IPS-15b (cell line): Measurements from ENCODE around the gene LRRC72.
"Not testable (repeated sequence)": the region's sequence is repeated elsewhere in the genome, so short reads cannot be mapped to it uniquely, and the experiment has no call there.

ENCODE experiments used
- H3K27me3 ChIP-seq: one replicate; pipeline ENCODE4 v1.6.1; 2013; ENCODE audit warnings: low read length; ENCODE audit not compliant: control insufficient read depth, insufficient read depth
- H3K36me3 ChIP-seq: one replicate; pipeline ENCODE4 v1.6.1; 2013; ENCODE audit warnings: low read length; ENCODE audit not compliant: control insufficient read depth, insufficient read depth
- H3K4me1 ChIP-seq: one replicate; pipeline ENCODE4 v1.6.1; 2013; ENCODE audit warnings: mild to moderate bottlenecking, low read length; ENCODE audit not compliant: control insufficient read depth, insufficient read depth
- H3K4me3 ChIP-seq: one replicate; pipeline ENCODE4 v1.5.1; 2013; ENCODE audit warnings: low read depth, low read length
- H3K9ac ChIP-seq: one replicate; pipeline ENCODE4 v1.6.1; 2013; ENCODE audit warnings: low read depth, mild to moderate bottlenecking, low read length
- H3K9me3 ChIP-seq: one replicate; pipeline ENCODE4 v1.6.1; 2013; ENCODE audit warnings: mild to moderate bottlenecking, low read length; ENCODE audit not compliant: control insufficient read depth, insufficient read depth

Gene LRRC72

GRCh38 chr7:16586081-16586874, 59.7 kb downstream of the LRRC72 start:
- Histone ChIP-seq H3K36me3 (no peaks in the 10 kb centered on the region), H3K27me3 (no peaks in the 10 kb centered on the region), H3K9ac (no peak overlapping the region), H3K4me1 (no peaks in the 10 kb centered on the region), H3K4me3 (no peak overlapping the region), H3K9me3 (no peaks in the 10 kb centered on the region)

GRCh38 chr7:16587129-16587528, 60.5 kb downstream of the LRRC72 start:
- H3K27me3 ChIP-seq = no peaks in the 10 kb centered on the region
- no peaks in the 10 kb centered on the region for H3K36me3 ChIP-seq
- H3K4me3 ChIP-seq = no peak overlapping the region
- H3K9me3 ChIP-seq = no peaks in the 10 kb centered on the region
- no peak overlapping the region for H3K9ac ChIP-seq
- no peaks in the 10 kb centered on the region for H3K4me1 ChIP-seq

- Histone ChIP-seq H3K36me3 (no peaks in the 10 kb centered on the region), H3K27me3 (no peaks in the 10 kb centered on the region), H3K9me3 (no peaks in the 10 kb centered on the region), H3K4me3 (no peak overlapping the region), H3K4me1 (no peaks in the 10 kb centered on the region), H3K9ac (no peak overlapping the region)
Measured at GRCh38 chr7:16587790-16588189, 61.2 kb downstream of the LRRC72 start.

- no peak overlapping the region for H3K4me3 ChIP-seq
- no peaks in the 10 kb centered on the region for H3K27me3 ChIP-seq
- no peaks in the 10 kb centered on the region for H3K4me1 ChIP-seq
- H3K9ac ChIP-seq = no peak overlapping the region
- H3K9me3 ChIP-seq = no peaks in the 10 kb centered on the region
- no peaks in the 10 kb centered on the region for H3K36me3 ChIP-seq
Measured at GRCh38 chr7:16589881-16590280, 63.3 kb downstream of the LRRC72 start.

GRCh38 chr7:16590424-16590823, 63.8 kb downstream of the LRRC72 start:
- Histone ChIP-seq H3K36me3 (no peaks in the 10 kb centered on the region), H3K4me1 (no peaks in the 10 kb centered on the region), H3K4me3 (no peak overlapping the region)

GRCh38 chr7:16592395-16592794, 65.8 kb downstream of the LRRC72 start:
- H3K9me3 ChIP-seq = no peaks in the 10 kb centered on the region
- H3K36me3 ChIP-seq = no peaks in the 10 kb centered on the region
- H3K9ac ChIP-seq = no peak overlapping the region
- no peaks in the 10 kb centered on the region for H3K27me3 ChIP-seq
- H3K4me1 ChIP-seq = no peaks in the 10 kb centered on the region
- no peak overlapping the region for H3K4me3 ChIP-seq

More at GRCh38 chr7:16590424-16590823, 63.8 kb downstream of the LRRC72 start:
- Histone ChIP-seq H3K27me3 (no peaks in the 10 kb centered on the region), H3K9ac (no peak overlapping the region), H3K9me3 (no peaks in the 10 kb centered on the region)

- Histone ChIP-seq H3K36me3 (no peaks in the 10 kb centered on the region), H3K4me3 (no peak overlapping the region), H3K9me3 (no peaks in the 10 kb centered on the region), H3K27me3 (no peaks in the 10 kb centered on the region), H3K4me1 (peaks cover 8% of the 10 kb centered on the region), H3K9ac (no peak overlapping the region)
Measured at GRCh38 chr7:16594061-16594460, 67.4 kb downstream of the LRRC72 start.

- Histone ChIP-seq H3K4me1 (peaks cover 8% of the 10 kb centered on the region), H3K9me3 (no peaks in the 10 kb centered on the region), H3K36me3 (no peaks in the 10 kb centered on the region), H3K4me3 (no peak overlapping the region), H3K9ac (no peak overlapping the region), H3K27me3 (no peaks in the 10 kb centered on the region)
Measured at GRCh38 chr7:16594676-16595075, 68.1 kb downstream of the LRRC72 start.

- H3K4me3 ChIP-seq, H3K9ac ChIP-seq, H3K4me1 ChIP-seq, H3K27me3 ChIP-seq, H3K9me3 ChIP-seq, H3K36me3 ChIP-seq: not testable (repeated sequence)
Measured at GRCh38 chr7:16595596-16595995, 69.0 kb downstream of the LRRC72 start.

GRCh38 chr7:16598015-16598414, 71.4 kb downstream of the LRRC72 start:
- peaks cover 8% of the 10 kb centered on the region for H3K4me1 ChIP-seq
- no peak overlapping the region for H3K9ac ChIP-seq
- H3K9me3 ChIP-seq = no peaks in the 10 kb centered on the region
- no peak overlapping the region for H3K4me3 ChIP-seq
- H3K36me3 ChIP-seq = no peaks in the 10 kb centered on the region
- H3K27me3 ChIP-seq = no peaks in the 10 kb centered on the region

GRCh38 chr7:16599860-16600259, 73.2 kb downstream of the LRRC72 start:
- no peaks in the 10 kb centered on the region for H3K27me3 ChIP-seq
- H3K4me1 ChIP-seq = peaks cover 8% of the 10 kb centered on the region
- no peaks in the 10 kb centered on the region for H3K9me3 ChIP-seq
- H3K9ac ChIP-seq = no peak overlapping the region
- H3K4me3 ChIP-seq = no peak overlapping the region
- no peaks in the 10 kb centered on the region for H3K36me3 ChIP-seq

GRCh38 chr7:16603633-16604032, 77.0 kb downstream of the LRRC72 start:
- Histone ChIP-seq H3K4me3 (no peak overlapping the region), H3K4me1 (no peaks in the 10 kb centered on the region), H3K27me3 (no peaks in the 10 kb centered on the region), H3K36me3 (no peaks in the 10 kb centered on the region), H3K9me3 (no peaks in the 10 kb centered on the region), H3K9ac (no peak overlapping the region)
